K562 (cell line): Measurements from ENCODE around the gene NOX5. TPM values are rescaled to one million over a fixed set of nuclear protein-coding genes. Genes with fewer than 3 reads are reported as not detected.
A peak's percentile ranks its signal among the peaks of the same experiment; 100 is the strongest.
"Not testable (repeated sequence)": the region's sequence is repeated elsewhere in the genome, so short reads cannot be mapped to it uniquely, and the experiment has no call there.

Experiments
- ATAC-seq: fragments of 200-7000 bp; cut with Tn5 transposase; 3 replicates; pipeline ENCODE4 v1.9.1; 2020; ENCODE audit warnings: moderate library complexity
- BruUV-seq: library from RNA; stranded (reverse); fragments of 400-500 nt; replicated peaks from 2 replicates; lab custom pipeline; 2021; lab: Mats Ljungman, UMichigan
- CTCF ChIA-PET: fragments of 300-600 bp; formaldehyde crosslinking; extraction: SDS; loops from one replicate; lab custom pipeline; 2021; ENCODE audit warnings: low intra/inter-chr PET ratio; lab: Yijun Ruan, JAX
- POLR2A ChIA-PET: fragments of 300-600, 350-650 bp; sonication (Branson Sonifier 250); formaldehyde crosslinking; extraction: SDS; loops from one replicate; lab custom pipeline; 2021; ENCODE audit warnings: antibody characterized with exemption, inconsistent platforms; lab: Yijun Ruan, JAX
- DNase-seq, 4 experiments: peaks; one replicate each; pipeline versions ENCODE4 v3.0.0 to v3.0.0-alpha.2; 2011 to 2018; ENCODE audit warnings: low spot score in 3 of 4, mixed read lengths in 3 of 4; ENCODE audit errors: extremely low read depth in 1 of 4
- FAIRE-seq: peaks from 2 replicates; lab custom pipeline; 2011; peaks lifted over from hg19 to GRCh38; lab: Jason Lieb, UNC
- H2AFZ ChIP-seq: 2 replicates; pipeline ENCODE4 v1.6.0; 2011; ENCODE audit warnings: low read depth, low read length, control low read depth, inconsistent platforms
- H3K27ac ChIP-seq: fragments of 200-600 bp; 3 replicates; pipeline ENCODE4 v1.8.0; 2011; ENCODE audit warnings: low read depth, mild to moderate bottlenecking, control low read depth, inconsistent platforms, low read length, moderate library complexity, mixed read lengths; ENCODE audit errors: extremely low read depth
- H3K27me3 ChIP-seq, 2 experiments: fragments of 300-600 bp in 1 of 2; 2 replicates in 1 of 2; 3 replicates in 1 of 2; pipeline versions ENCODE4 v1.6.0 to v1.8.0; 2011; ENCODE audit warnings: inconsistent platforms in 2 of 2, low read length in 2 of 2, mild to moderate bottlenecking in 1 of 2, mixed read lengths in 1 of 2, moderate library complexity in 1 of 2; ENCODE audit not compliant: control insufficient read depth in 2 of 2, insufficient read depth in 2 of 2
- H3K36me3 ChIP-seq: fragments of 300-600 bp; 3 replicates; pipeline ENCODE4 v1.8.0; 2011; ENCODE audit warnings: mild to moderate bottlenecking, low read length, inconsistent platforms; ENCODE audit not compliant: control insufficient read depth, insufficient read depth
- H3K4me1 ChIP-seq, 2 experiments: fragments of 200-600 bp in 1 of 2; replicated peaks in 1 of 2; 2 replicates in 1 of 2; 3 replicates in 1 of 2; pipeline versions ENCODE4 v1.5.1 to v1.8.0; 2011; ENCODE audit warnings: inconsistent platforms in 2 of 2, low read length in 2 of 2, mild to moderate bottlenecking in 1 of 2, mixed read lengths in 1 of 2, moderate library complexity in 1 of 2; ENCODE audit not compliant: control insufficient read depth in 2 of 2, insufficient read depth in 2 of 2
- H3K4me2 ChIP-seq: 2 replicates; pipeline ENCODE4 v1.6.1; 2011; ENCODE audit warnings: low read length, control low read depth, inconsistent platforms, mixed read lengths; ENCODE audit not compliant: insufficient read depth
- H3K4me3 ChIP-seq: fragments of 200-600 bp; sonication (generic), shearing (Covaris generic); 2 replicates; pipeline ENCODE4 v1.5.1; 2016; ENCODE audit warnings: control low read depth, inconsistent platforms
- H3K79me2 ChIP-seq: fragments of 200-600 bp; 3 replicates; pipeline ENCODE4 v1.8.0; 2011; ENCODE audit warnings: low read length, inconsistent platforms; ENCODE audit not compliant: control insufficient read depth, insufficient read depth
- H3K9ac ChIP-seq, 2 experiments: 2 replicates each; pipeline versions ENCODE4 v1.6.0 to v1.6.1; 2011; ENCODE audit warnings: low read depth in 2 of 2, low read length in 2 of 2, control low read depth in 1 of 2, inconsistent platforms in 1 of 2, mild to moderate bottlenecking in 1 of 2, mixed read lengths in 1 of 2; ENCODE audit not compliant: insufficient read depth in 1 of 2
- H3K9me1 ChIP-seq: one replicate; pipeline ENCODE4 v1.6.0; 2011; ENCODE audit warnings: inconsistent platforms, mild to moderate bottlenecking, low read length, moderate library complexity; ENCODE audit not compliant: control insufficient read depth, insufficient read depth
- H3K9me3 ChIP-seq: replicated peaks from 2 replicates; pipeline ENCODE4 v1.5.1; 2011; ENCODE audit warnings: low read depth, low read length, inconsistent platforms; ENCODE audit not compliant: control insufficient read depth, insufficient read depth
- H4K20me1 ChIP-seq: replicated peaks from 2 replicates; pipeline ENCODE4 v1.6.1; 2011; ENCODE audit warnings: low read length, inconsistent platforms, mixed read lengths; ENCODE audit not compliant: control insufficient read depth, insufficient read depth
- ARID1B ChIP-seq: fragments of 450-650 bp; IDR thresholded peaks from 2 replicates; pipeline ENCODE4 v1.6.1; 2016; ENCODE audit warnings: antibody characterized with exemption, mild to moderate bottlenecking, inconsistent platforms
- CBFA2T2 ChIP-seq: fragments of 450-650 bp; conservative IDR thresholded peaks from 2 replicates; pipeline ENCODE4 v1.6.1; 2017; ENCODE audit warnings: mild to moderate bottlenecking
- GABPA ChIP-seq: fragments of 200-800 bp; sonication (Bioruptor generic); conservative IDR thresholded peaks from 2 replicates; pipeline ENCODE4 v1.6.1; 2016; ENCODE audit warnings: low read depth, missing genetic modification characterization, missing compliant biosample characterization
- GATA2 ChIP-seq: sonication (generic); formaldehyde crosslinking; IDR thresholded peaks from 2 replicates; pipeline ENCODE4 v1.4.0; 2020; ENCODE audit warnings: mild to moderate bottlenecking, missing genetic modification reagents
- POLR3A ChIP-seq: IDR thresholded peaks from 2 replicates; pipeline ENCODE4 v1.6.1; 2011; ENCODE audit warnings: borderline replicate concordance, mild to moderate bottlenecking, moderate library complexity; ENCODE audit not compliant: insufficient read length, insufficient read depth; ENCODE audit errors: extremely low read depth
- SRF ChIP-seq, 2 experiments: fragments of 250-450, 450-650 bp in 1 of 2; sonication (Bioruptor Pico) in 1 of 2; sonication (generic) in 1 of 2; formaldehyde crosslinking; IDR thresholded peaks; 2 replicates each; pipeline versions ENCODE4 v1.5.0 to v1.5.1; 2020 to 2022; ENCODE audit warnings: mild to moderate bottlenecking in 1 of 2, missing genetic modification reagents in 1 of 2
- STAT5B ChIP-seq: fragments of 250-450 bp; sonication (Bioruptor Pico); IDR thresholded peaks from 2 replicates; pipeline ENCODE4 v1.8.0; 2021; ENCODE audit warnings: mild to moderate bottlenecking, inconsistent platforms
- TAL1 ChIP-seq: fragments of 450-650 bp; IDR thresholded peaks from 2 replicates; pipeline ENCODE4 v1.6.1; 2016; ENCODE audit warnings: mild to moderate bottlenecking
- TEAD4 ChIP-seq, 2 experiments: sonication (generic) in 1 of 2; formaldehyde crosslinking in 1 of 2; IDR thresholded peaks; 2 replicates each; pipeline versions ENCODE4 v1.6.1 to v1.8.0; 2012 to 2022; ENCODE audit warnings: borderline replicate concordance in 1 of 2, inconsistent platforms in 1 of 2, low read length in 1 of 2, mild to moderate bottlenecking in 1 of 2, missing genetic modification reagents in 1 of 2
- TRIM24 ChIP-seq, 2 experiments: fragments of 450-650 bp; IDR thresholded peaks; 2 replicates each; pipeline ENCODE4 v1.6.1; 2016
- WGBS: fragments of 100-300 bp; shearing (Covaris generic); methylation state at CpG from one replicate; pipeline ENCODE4 v1.1.6; 2016; ENCODE audit warnings: low coverage, mixed read lengths; ENCODE audit not compliant: insufficient coverage; ENCODE audit errors: missing lambda C conversion rate; 5-methylcytosine and 5-hydroxymethylcytosine counted together
- in situ Hi-C: fragments of 300-500 bp; cut with MboI; formaldehyde crosslinking; loops from 4 replicates; pipeline ENCODE4 v1.15.0; 2018; ENCODE audit warnings: inconsistent platforms, mixed read lengths
- intact Hi-C: fragments of 100-400 bp; cut with micrococcal nuclease; formaldehyde crosslinking; loops from 2 replicates; pipeline ENCODE4 v1.14.2; 2022
- polyA plus RNA-seq, 8 experiments: library from polyadenylated mRNA; depleted of rRNA in 4 of 8; stranded (reverse) in 5 of 8; unstranded in 3 of 8; fragments of >200 nt; fragmentation: Nextera tagmentation in 2 of 8; fragmentation: Illumina TruSeq in 1 of 8; extraction: Ambion mirVana in 2 of 8; extraction: Trizol in 1 of 8; gene quantifications; 2 replicates each; pipeline versions ENCODE4 v1.2.1 to v1.2.3, GENCODE V29; 2011 to 2014; ENCODE audit warnings: inconsistent platforms in 1 of 8, missing spikeins in 1 of 8
- total RNA-seq, 7 experiments: library from RNA; depleted of rRNA in 6 of 7; stranded (reverse); fragments of >200 nt in 6 of 7; fragmentation: Illumina TruSeq in 2 of 7; extraction: Trizol in 2 of 7; gene quantifications; 2 replicates each; pipeline versions ENCODE4 v1.2.1 to v1.2.3, GENCODE V29; 2011 to 2021; ENCODE audit warnings: low replicate concordance in 1 of 7
- TF ChIP-seq, protein P1 (sequence below): fragments of 200-800 bp; sonication (Bioruptor generic); IDR thresholded peaks from 2 replicates; pipeline ENCODE4 v1.6.1; 2017; ENCODE audit warnings: missing genetic modification characterization, missing compliant biosample characterization

NOX5 gene
- total and polyA plus RNA-seq, 9 of the 15 experiments (the other 6 are each of a cell fraction or from before 2014, with no cell fraction given) = 0.01 TPM; not detected in 8

DNA sequence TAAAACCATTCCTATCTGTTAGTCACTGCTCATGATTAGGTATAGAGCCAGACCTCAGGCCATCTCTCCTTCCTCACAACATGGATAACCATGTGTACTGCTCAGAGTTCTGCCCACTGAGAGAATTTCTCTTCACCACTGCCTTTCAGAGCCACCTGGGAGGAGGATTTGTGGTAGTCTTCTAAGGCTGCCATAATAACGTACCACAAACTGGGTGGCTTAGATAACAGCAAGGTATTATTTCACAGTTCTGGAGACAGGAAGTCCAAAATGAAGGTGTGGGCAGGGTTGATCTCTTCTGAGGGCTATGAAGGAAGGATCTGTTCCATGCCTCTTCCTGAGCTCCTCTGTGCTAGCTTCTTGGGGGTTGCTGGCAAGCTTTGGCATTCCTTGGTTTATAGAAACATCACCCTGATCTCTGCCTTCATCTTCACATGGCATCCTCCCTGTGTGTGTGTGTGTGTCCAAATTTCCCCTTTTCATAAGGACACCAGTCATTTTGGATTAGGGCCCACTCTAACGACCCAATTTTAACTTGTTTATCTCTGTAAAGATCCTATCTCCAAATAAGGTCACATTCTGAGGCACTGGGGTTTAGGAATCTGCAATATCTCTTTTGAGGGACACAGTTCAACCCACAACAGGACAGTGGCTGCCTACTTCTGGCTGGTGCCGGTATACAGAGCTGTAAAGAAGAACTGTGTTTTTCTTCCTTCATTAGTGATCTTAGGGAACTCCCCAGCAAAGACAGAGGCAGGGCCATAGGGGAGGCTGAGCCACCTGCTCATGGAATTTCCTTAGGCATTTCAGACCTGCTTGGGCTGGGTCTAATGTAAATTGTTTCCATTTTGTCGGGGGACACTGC lies 42.1 kb upstream of the NOX5 start (continued):
- TF ChIP-seq POLR3A = no peak
- TF ChIP-seq TRIM24 (IDR thresholded peaks at IDR 0.05) = no peak
- no peak for TF ChIP-seq STAT5B (CRISPR knock-in tag)
- TF ChIP-seq TAL1 = 0 out of 2 replicates have a peak, but pooled peaks have one; percentile 23
- TF ChIP-seq CBFA2T2 = peak; percentile 37; the same call in 1 of the 2 replicates
- peak; percentile 53; the same call in 1 of the 2 replicates for TF ChIP-seq ARID1B
- peak in 1 of 2 experiments; percentile 84; a peak in 2 of 4 replicates for TF ChIP-seq SRF (CRISPR knock-in tag; IDR thresholded peaks at IDR 0.05)
- TF ChIP-seq GATA2 = peak; percentile 45
- TF ChIP-seq, protein P1, sequence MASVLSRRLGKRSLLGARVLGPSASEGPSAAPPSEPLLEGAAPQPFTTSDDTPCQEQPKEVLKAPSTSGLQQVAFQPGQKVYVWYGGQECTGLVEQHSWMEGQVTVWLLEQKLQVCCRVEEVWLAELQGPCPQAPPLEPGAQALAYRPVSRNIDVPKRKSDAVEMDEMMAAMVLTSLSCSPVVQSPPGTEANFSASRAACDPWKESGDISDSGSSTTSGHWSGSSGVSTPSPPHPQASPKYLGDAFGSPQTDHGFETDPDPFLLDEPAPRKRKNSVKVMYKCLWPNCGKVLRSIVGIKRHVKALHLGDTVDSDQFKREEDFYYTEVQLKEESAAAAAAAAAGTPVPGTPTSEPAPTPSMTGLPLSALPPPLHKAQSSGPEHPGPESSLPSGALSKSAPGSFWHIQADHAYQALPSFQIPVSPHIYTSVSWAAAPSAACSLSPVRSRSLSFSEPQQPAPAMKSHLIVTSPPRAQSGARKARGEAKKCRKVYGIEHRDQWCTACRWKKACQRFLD (CRISPR knock-in tag) = peak; percentile 86
- TF ChIP-seq GABPA = 0 out of 2 replicates have a peak, but pooled peaks have one; percentile 14
- TF ChIP-seq TEAD4 (IDR thresholded peaks at IDR 0.05; ENCODE audit: low read length) = peak; percentile 68
- no peak for TF ChIP-seq TEAD4 (CRISPR knock-in tag; IDR thresholded peaks at IDR 0.05; ENCODE audit: borderline replicate concordance)

DNA sequence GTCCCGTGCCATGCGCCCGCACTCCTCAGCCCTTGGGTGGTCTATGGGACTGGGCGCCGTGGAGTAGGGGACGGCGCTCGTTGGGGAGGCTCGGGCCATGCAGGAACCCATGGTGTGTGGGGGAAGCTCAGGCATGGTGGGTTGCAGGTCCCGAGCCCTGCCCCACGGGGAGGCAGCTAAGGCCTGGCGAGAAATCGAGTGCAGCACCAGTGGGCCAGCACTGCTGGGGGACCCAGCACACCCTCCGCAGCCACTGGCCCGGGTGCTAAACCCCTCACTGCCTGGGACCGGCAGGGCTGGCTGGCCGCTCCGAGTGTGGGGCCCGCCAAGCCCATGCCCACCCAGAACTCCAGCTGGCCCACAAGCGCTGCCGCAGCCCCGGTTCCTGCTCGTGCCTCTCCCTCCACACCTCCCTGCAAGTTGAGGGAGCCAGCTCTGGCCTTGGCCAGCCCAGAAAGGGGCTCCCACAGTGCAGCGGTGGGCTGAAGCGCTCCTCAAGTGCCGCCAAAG lies 38.8 kb upstream of the NOX5 start:
- H3K4me3 ChIP-seq, CTCF ChIA-PET, H3K36me3 ChIP-seq, DNase-seq, in situ Hi-C loops, H3K4me2 ChIP-seq, H3K9me3 ChIP-seq, H4K20me1 ChIP-seq, H2AFZ ChIP-seq, intact Hi-C loops, H3K9me1 ChIP-seq, BruUV-seq, H3K79me2 ChIP-seq, ATAC-seq, H3K27me3 ChIP-seq, H3K9ac ChIP-seq, FAIRE-seq, H3K27ac ChIP-seq: not testable (repeated sequence)
- H3K4me1 ChIP-seq = peaks cover 5 to 11% of the 10 kb centered on the region in 2 experiments; a peak in 4 of 5 replicates
- POLR2A ChIA-PET = interaction anchor here (1.0 kb wide), 1 partner anchor 11 kb away, joined by 3 read pairs; no protein-coding TSS in a partner anchor
- WGBS = 47% methylated on average over 19 of the region's 26 CpGs
